Measurements from ENCODE around the gene GPHA2. TPM values are rescaled to one million over a fixed set of nuclear protein-coding genes. Genes with fewer than 3 reads are reported as not detected.

Gene GPHA2
- total and polyA plus RNA-seq, 2 of the 13 experiments (the other 11 are each of a cell fraction or from before 2014, with no cell fraction given), result 13.0 to 19.1 TPM

DNA sequence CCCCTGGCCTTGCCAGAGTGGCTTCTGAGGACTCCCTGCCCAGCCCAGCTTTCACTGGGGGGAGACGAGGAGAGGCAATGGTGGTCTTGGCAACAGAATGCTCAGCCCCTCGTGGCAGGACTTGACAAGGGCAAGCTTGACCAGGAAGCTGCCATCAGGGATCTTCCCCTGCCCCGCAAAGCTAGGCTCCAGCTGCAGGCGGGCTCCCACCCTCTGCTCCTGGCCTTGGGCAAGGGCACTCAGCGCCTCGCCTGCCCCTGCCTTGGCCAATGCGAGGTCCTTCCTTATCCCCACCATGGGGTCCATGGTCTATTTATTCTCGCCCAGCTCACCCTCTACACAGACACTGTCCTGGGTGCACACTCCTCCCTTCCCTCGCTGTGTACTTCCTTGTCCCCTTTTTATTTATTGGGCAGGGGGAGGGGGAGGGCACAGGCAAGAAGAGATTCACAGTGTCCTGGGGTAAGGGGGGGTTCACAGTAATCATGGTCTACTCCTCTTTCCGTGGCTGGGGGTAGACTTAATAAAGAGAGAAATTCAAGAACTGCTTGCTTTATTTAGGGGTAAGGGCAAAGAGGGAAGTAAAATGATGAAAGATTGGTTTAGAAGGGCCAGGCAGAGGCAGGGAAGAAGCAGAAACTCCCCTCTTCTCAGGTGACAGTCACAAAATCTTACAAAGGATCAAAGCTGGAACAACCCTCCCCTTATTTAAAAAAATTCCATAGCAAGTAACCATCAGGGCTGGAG, 1.6 kb downstream of the GPHA2 start (continued):
- TF ChIP-seq, protein P1, sequence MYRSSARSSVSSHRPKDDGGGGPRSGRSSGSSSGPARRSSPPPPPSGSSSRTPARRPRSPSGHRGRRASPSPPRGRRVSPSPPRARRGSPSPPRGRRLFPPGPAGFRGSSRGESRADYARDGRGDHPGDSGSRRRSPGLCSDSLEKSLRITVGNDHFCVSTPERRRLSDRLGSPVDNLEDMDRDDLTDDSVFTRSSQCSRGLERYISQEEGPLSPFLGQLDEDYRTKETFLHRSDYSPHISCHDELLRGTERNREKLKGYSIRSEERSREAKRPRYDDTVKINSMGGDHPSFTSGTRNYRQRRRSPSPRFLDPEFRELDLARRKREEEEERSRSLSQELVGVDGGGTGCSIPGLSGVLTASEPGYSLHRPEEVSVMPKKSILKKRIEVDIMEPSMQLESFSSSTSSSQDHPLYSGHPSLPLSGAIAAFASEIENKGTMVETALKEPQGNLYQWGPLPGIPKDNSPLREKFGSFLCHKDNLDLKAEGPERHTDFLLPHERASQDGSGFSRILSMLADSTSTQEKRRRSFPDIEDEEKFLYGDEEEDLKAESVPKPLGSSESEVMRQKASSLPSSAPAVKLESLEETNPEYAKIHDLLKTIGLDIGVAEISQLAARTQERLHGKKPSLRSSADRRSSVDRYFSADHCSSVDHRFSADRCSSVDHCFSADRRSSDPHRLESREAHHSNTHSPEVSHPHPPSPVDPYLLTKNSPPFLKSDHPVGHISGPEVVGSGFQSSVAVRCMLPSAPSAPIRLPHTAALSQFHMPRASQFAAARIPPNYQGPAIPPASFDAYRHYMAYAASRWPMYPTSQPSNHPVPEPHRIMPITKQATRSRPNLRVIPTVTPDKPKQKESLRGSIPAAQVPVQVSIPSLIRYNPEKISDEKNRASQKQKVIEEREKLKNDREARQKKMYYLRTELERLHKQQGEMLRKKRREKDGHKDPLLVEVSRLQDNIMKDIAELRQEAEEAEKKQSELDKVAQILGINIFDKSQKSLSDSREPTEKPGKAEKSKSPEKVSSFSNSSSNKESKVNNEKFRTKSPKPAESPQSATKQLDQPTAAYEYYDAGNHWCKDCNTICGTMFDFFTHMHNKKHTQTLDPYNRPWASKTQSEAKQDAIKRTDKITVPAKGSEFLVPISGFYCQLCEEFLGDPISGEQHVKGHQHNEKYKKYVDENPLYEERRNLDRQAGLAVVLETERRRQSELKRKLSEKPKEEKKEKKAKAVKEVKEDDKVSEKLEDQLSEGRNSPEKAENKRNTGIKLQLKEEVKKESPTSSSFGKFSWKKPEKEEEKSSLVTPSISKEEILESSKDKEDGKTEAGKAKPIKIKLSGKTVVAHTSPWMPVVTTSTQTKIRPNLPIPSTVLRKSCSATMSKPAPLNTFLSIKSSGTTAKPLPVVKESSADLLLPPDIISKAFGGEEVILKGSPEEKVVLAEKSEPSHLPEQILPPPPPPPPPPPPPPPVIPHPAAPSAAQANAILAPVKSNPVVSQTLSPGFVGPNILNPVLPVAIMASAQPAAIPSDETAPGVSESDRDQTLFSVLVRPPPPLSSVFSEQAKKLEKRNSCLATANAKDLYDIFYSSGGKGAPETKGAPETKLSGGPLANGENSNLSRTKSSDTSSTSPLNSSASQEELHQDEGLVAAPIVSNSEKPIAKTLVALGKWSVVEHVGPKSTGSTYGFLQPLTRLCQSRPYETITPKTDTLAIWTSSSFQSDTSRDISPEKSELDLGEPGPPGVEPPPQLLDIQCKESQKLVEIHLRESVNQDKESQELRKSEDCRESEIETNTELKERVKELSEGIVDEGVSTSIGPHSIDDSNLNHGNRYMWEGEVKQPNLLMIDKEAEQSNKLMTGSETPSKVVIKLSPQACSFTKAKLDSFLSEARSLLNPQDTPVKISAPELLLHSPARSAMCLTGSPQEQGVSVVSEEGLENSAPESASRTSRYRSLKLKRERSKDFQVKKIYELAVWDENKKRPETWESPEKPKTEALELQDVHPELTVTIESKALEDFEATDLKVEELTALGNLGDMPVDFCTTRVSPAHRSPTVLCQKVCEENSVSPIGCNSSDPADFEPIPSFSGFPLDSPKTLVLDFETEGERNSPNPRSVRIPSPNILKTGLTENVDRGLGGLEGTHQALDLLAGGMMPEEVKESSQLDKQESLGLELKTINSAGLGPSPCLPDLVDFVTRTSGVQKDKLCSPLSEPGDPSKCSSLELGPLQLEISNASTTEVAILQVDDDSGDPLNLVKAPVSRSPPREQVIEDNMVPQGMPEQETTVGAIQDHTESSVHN (CRISPR knock-in tag; IDR thresholded peaks at IDR 0.05), result no peak
- no peak for TF ChIP-seq THYN1 (CRISPR knock-in tag; IDR thresholded peaks at IDR 0.05; ENCODE audit: borderline replicate concordance, low read depth)
- no peak for TF ChIP-seq SRSF9 (IDR thresholded peaks at IDR 0.05; ENCODE audit: borderline replicate concordance, insufficient read depth, low read depth, low read length, poor library complexity, severe bottlenecking)
- TF ChIP-seq, protein P2, sequence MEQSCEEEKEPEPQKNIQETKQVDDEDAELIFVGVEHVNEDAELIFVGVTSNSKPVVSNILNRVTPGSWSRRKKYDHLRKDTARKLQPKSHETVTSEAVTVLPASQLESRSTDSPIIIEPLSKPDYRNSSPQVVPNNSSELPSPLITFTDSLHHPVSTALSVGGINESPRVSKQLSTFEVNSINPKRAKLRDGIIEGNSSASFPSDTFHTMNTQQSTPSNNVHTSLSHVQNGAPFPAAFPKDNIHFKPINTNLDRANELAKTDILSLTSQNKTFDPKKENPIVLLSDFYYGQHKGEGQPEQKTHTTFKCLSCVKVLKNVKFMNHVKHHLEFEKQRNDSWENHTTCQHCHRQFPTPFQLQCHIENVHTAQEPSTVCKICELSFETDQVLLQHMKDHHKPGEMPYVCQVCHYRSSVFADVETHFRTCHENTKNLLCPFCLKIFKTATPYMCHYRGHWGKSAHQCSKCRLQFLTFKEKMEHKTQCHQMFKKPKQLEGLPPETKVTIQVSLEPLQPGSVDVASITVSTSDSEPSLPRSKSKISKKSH (CRISPR knock-in tag; IDR thresholded peaks at IDR 0.05; ENCODE audit: borderline replicate concordance), result no peak
- TF ChIP-seq REL (CRISPR knock-in tag; conservative IDR thresholded peaks at IDR 0.05), result no peak
- TF ChIP-seq, protein P3, sequence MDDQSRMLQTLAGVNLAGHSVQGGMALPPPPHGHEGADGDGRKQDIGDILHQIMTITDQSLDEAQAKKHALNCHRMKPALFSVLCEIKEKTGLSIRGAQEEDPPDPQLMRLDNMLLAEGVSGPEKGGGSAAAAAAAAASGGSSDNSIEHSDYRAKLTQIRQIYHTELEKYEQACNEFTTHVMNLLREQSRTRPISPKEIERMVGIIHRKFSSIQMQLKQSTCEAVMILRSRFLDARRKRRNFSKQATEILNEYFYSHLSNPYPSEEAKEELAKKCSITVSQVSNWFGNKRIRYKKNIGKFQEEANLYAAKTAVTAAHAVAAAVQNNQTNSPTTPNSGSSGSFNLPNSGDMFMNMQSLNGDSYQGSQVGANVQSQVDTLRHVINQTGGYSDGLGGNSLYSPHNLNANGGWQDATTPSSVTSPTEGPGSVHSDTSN (CRISPR knock-in tag; IDR thresholded peaks at IDR 0.05; ENCODE audit: borderline replicate concordance), result no peak
- TF ChIP-seq ZNF557 (CRISPR knock-in tag; IDR thresholded peaks at IDR 0.05), result no peak
- no peak for TF ChIP-seq GLI4 (CRISPR knock-in tag; IDR thresholded peaks at IDR 0.05; ENCODE audit: borderline replicate concordance)
- TF ChIP-seq SP4 (CRISPR knock-in tag; IDR thresholded peaks at IDR 0.05), result no peak
- TF ChIP-seq, protein P4, sequence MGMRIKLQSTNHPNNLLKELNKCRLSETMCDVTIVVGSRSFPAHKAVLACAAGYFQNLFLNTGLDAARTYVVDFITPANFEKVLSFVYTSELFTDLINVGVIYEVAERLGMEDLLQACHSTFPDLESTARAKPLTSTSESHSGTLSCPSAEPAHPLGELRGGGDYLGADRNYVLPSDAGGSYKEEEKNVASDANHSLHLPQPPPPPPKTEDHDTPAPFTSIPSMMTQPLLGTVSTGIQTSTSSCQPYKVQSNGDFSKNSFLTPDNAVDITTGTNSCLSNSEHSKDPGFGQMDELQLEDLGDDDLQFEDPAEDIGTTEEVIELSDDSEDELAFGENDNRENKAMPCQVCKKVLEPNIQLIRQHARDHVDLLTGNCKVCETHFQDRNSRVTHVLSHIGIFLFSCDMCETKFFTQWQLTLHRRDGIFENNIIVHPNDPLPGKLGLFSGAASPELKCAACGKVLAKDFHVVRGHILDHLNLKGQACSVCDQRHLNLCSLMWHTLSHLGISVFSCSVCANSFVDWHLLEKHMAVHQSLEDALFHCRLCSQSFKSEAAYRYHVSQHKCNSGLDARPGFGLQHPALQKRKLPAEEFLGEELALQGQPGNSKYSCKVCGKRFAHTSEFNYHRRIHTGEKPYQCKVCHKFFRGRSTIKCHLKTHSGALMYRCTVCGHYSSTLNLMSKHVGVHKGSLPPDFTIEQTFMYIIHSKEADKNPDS (CRISPR knock-in tag; IDR thresholded peaks at IDR 0.05), result 0 out of 2 replicates have a peak, but pooled peaks have one; percentile 27
- TF ChIP-seq ZNF510 (CRISPR knock-in tag; IDR thresholded peaks at IDR 0.05; ENCODE audit: low read depth), result no peak
- TF ChIP-seq CHD4 (IDR thresholded peaks at IDR 0.05; ENCODE audit: borderline replicate concordance, low read length), result no peak
- TF ChIP-seq MIER2 (CRISPR knock-in tag; IDR thresholded peaks at IDR 0.05), result no peak
- TF ChIP-seq TBP (CRISPR knock-in tag; IDR thresholded peaks at IDR 0.05), result no peak
- TF ChIP-seq ZNF776 (CRISPR knock-in tag; IDR thresholded peaks at IDR 0.05), result no peak

Measured in HepG2 (cell line).